ENCODE data around the gene ERICH4. TPM values are rescaled to one million over a fixed set of nuclear protein-coding genes. Genes with fewer than 3 reads are reported as not detected.

ERICH4 gene
- total RNA-seq, 5 donors from 2014 or later (not counting 1 experiment from before 2014, with no cell fraction given): 0.29 to 0.55 TPM; not detected in 3

DNA sequence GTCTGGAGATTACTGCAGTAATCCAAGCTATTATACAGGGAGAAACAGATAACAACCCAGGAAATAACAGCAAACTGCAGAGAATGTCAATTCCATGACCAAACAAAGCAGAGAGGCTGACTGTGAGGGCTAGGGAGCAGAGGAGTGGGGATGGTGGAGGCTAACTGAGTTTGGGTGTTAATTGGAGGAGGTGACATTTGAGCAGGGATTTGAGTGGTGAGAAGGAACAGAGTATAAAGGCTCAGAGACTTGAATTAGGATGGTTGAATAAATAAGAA lies 6.3 kb upstream of the ERICH4 start:
- H3K27ac Mint-ChIP-seq: no peak overlapping the region
- no peaks in the 10 kb centered on the region for H3K27me3 Mint-ChIP-seq
- no peak for ATAC-seq (replicated peaks in 1 of 4)
- H3K9me3 ChIP-seq: no peaks in the 10 kb centered on the region
- ChIA-PET POLR2A (no interaction called here), CTCF (interaction anchor here in 1 of 2 donors (1.2 kb wide), 1 partner anchor 134 kb away, joined by 3 read pairs; no protein-coding TSS in a partner anchor)
- H3K27ac ChIP-seq (ENCODE audit: low read length): no peak overlapping the region
- H3K4me3 ChIP-seq (ENCODE audit: control insufficient read depth in 1 of 2, extremely low read depth in 1 of 2, low read length in 1 of 2): no peak overlapping the region
- H3K4me1 Mint-ChIP-seq: peaks cover 0 to 21% (median 9%) of the 10 kb centered on the region in 3 donors
- no peak for DNase-seq
- no peaks in the 10 kb centered on the region for H3K9me3 Mint-ChIP-seq
- no peaks in the 10 kb centered on the region for H3K27me3 ChIP-seq (replicated peaks in 1 of 2; ENCODE audit: control insufficient read depth in 2 of 2, extremely low read depth in 1 of 2, insufficient read depth in 2 of 2, low read length in 1 of 2)
- peaks cover 11 to 22% of the 10 kb centered on the region in 2 donors for H3K36me3 ChIP-seq (ENCODE audit: control insufficient read depth in 2 of 2, extremely low read depth in 1 of 2, insufficient read depth in 1 of 2, low read length in 1 of 2)
- H3K36me3 Mint-ChIP-seq: peaks cover 22% of the 10 kb centered on the region
- H3K4me1 ChIP-seq (ENCODE audit: control insufficient read depth in 1 of 2, extremely low read depth in 1 of 2, insufficient read depth in 2 of 2, low read length in 2 of 2): peaks cover 5 to 15% of the 10 kb centered on the region in 2 experiments
- H3K4me3 Mint-ChIP-seq: peak overlapping the region in 1 of 3 donors; percentile 13

DNA sequence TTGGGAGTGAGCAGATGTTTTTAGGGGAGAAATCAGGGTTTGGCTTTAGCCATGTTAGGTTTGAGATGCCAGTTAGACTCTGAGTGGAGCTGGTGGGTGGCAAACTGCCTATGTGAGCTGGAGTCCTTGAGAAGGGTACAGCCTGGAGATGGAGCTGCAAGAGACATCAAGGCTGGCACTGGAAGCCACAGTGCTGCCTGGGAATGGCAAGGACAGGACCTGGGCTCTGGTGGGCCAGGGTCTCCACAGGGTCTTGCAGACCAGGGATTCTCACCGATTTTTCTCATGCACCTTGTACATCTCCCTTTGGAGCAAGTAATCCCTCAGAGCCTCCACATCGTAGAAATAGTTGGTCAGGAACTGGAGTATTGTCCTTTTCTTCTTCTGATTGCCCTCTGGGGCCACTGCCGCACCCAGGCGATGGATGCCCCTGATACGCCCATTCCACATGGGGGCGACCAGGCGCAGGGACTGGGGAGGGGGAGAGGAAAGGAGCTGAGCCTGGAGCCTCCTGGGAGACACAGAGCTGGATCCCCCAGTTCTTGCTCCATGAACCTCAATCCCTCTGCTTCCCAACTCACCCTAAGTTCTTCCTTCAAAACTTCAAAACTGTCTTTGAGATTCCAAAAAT lies 4.9 kb upstream of the ERICH4 start:
- peak overlapping the region in 1 of 3 donors; percentile 11 for H3K4me3 Mint-ChIP-seq
- WGBS (ENCODE audit: insufficient coverage): no CpG with 5 or more reads among the region's 7 CpGs
- no peak overlapping the region for H3K27ac ChIP-seq (ENCODE audit: low read length)
- H3K4me1 ChIP-seq (ENCODE audit: control insufficient read depth in 1 of 2, extremely low read depth in 1 of 2, insufficient read depth in 2 of 2, low read length in 2 of 2): peaks cover 5 to 15% of the 10 kb centered on the region in 2 experiments
- no peak overlapping the region for H3K4me3 ChIP-seq (ENCODE audit: control insufficient read depth in 1 of 2, extremely low read depth in 1 of 2, low read length in 1 of 2)
- ChIA-PET POLR2A (interaction anchor here in 1 of 2 donors (0.6 to 0.7 kb wide), 2 partner anchors 9 to 12 kb away, joined by 3 to 8 read pairs; no protein-coding TSS in a partner anchor), CTCF (interaction anchor here in 1 of 2 donors (0.6 kb wide), 1 partner anchor 10 kb away, joined by 3 read pairs; no protein-coding TSS in a partner anchor)
- H3K9me3 Mint-ChIP-seq: no peaks in the 10 kb centered on the region
- no peaks in the 10 kb centered on the region for H3K9me3 ChIP-seq
- peaks cover 0 to 5% of the 10 kb centered on the region in 2 experiments for H3K27me3 ChIP-seq (replicated peaks in 1 of 2; ENCODE audit: control insufficient read depth in 2 of 2, extremely low read depth in 1 of 2, insufficient read depth in 2 of 2, low read length in 1 of 2)
- no peaks in the 10 kb centered on the region for H3K27me3 Mint-ChIP-seq
- H3K36me3 Mint-ChIP-seq: peaks cover 8% of the 10 kb centered on the region
- peaks cover 9 to 11% of the 10 kb centered on the region in 2 donors for H3K36me3 ChIP-seq (ENCODE audit: control insufficient read depth in 2 of 2, extremely low read depth in 1 of 2, insufficient read depth in 1 of 2, low read length in 1 of 2)
- peaks cover 0 to 21% (median 8%) of the 10 kb centered on the region in 3 donors for H3K4me1 Mint-ChIP-seq
- peak overlapping the region in 1 of 2 donors; percentile 17 for H3K27ac Mint-ChIP-seq
- DNase-seq (no peak), ATAC-seq (replicated peaks in 1 of 4) (no peak)

DNA sequence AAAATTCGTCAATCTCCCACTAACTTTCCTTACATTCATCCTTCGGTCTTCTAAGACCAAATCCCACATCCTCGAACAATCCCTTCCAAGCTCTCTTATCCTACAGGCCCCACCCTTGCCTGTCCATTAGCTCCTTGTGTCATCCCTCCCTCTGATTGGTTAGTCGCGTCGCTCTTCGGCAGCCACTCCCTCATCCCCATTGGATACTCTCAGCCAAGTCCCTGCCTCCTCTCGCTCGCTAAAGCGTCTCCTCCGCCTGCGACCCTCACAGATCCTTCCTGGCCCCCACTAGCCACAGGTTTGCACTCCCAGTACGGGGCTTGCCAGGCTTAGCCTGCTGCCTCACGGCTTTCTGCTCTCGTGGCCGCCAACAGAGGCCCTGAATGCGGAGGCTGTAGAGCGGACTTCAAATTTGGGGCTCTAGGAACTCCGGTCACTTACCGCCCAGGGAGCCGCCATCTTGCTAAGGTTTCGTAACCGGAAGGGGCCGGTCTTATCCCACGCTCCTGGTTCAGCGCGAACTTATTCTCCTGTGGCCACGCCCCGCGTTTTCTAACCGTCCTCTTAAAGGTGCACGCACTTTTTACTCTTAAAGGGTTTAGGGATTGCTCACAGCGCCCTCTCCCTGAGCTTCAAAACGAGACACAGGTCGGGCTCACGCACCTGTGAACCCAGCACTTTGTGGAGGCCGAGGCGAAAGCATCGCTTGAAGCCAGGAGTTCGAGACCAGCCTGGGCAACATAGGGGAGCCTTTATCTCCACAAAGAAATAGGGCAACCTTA lies 3.3 kb upstream of the ERICH4 start, which contains the start of gene DMAC2:
TSS of gene DMAC2 (minus strand) at position 472 of the 782 bp plus-strand sequence. CDS start at position 459, 13 bp downstream.
- CTCF ChIA-PET: interaction anchor here (0.5 to 1.5 kb wide), 9 partner anchors 11 to 235 kb away, joined by 3 to 12 read pairs (median 7); partner anchors contain the start of gene B9D2 (in 1 of the 2)
- POLR2A ChIA-PET: interaction anchor here (0.6 to 1.7 kb wide), 3 partner anchors 10 to 741 kb away, joined by 3 to 8 read pairs (median 7); no protein-coding TSS in a partner anchor
- peak within 1 kb of the TSS; percentile 5 to 14 for H3K27ac Mint-ChIP-seq
- Histone ChIP-seq H3K36me3 (ENCODE audit: control insufficient read depth in 2 of 2, extremely low read depth in 1 of 2, insufficient read depth in 1 of 2, low read length in 1 of 2) (peaks cover 2 to 5% of the 10 kb centered on the region in 2 donors), H3K9me3 (no peaks in the 10 kb centered on the region), H3K27ac (ENCODE audit: low read length) (peak within 1 kb of the TSS; percentile 78), H3K4me1 (ENCODE audit: control insufficient read depth in 1 of 2, extremely low read depth in 1 of 2, insufficient read depth in 2 of 2, low read length in 2 of 2) (peaks cover 5 to 15% of the 10 kb centered on the region in 2 experiments), H3K4me3 (ENCODE audit: control insufficient read depth in 1 of 2, extremely low read depth in 1 of 2, low read length in 1 of 2) (peak within 1 kb of the TSS; percentile 92 to 96), H3K27me3 (replicated peaks in 1 of 2; ENCODE audit: control insufficient read depth in 2 of 2, extremely low read depth in 1 of 2, insufficient read depth in 2 of 2, low read length in 1 of 2) (peaks cover 0 to 5% of the 10 kb centered on the region in 2 experiments)
- WGBS (ENCODE audit: insufficient coverage): under 1% methylated on average over 32 of the region's 40 CpGs
- DNase-seq: peak; percentile 82 to 98 (median 93)
- peaks cover 0 to 2% of the 10 kb centered on the region in 2 donors for H3K27me3 Mint-ChIP-seq
- H3K9me3 Mint-ChIP-seq: no peaks in the 10 kb centered on the region
- H3K36me3 Mint-ChIP-seq: peaks cover 4% of the 10 kb centered on the region
- peak; percentile 98 to 99 (median 99) for ATAC-seq (replicated peaks in 1 of 4)
- H3K4me1 Mint-ChIP-seq: peaks cover 0 to 19% (median 8%) of the 10 kb centered on the region in 3 donors
- H3K4me3 Mint-ChIP-seq: no peak within 1 kb of the TSS

DNA sequence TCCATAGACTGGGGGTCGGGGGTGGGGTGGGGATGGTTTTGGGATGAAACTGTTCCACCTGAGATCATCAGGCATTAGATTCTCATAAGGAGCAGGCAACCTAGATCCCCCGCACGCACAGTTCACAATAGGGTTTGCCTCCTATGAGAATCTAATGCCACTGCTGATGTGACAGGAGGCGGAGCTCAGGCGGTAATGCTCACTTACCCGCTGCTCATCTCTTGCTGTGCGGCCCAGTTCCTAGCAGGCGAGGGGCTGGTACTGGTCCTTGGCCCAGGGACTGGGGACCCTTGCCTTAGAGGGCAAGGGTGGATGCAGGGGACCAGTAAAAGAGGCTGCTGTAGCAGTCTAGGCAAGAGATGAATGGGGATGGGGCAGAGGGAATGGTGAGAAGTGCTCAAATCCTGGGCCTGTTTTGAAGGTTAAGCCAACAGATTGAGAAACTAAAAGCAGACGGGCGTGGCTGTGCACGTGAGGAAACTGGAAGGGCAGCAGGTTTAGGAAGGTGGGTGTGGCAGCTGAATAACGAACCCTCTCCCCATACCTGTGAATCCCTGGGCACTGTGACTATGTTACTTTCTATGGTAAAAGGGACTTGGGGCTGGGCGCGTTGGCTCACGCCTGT lies 1.5 kb upstream of the ERICH4 start:
- H3K27me3 ChIP-seq (replicated peaks in 1 of 2; ENCODE audit: control insufficient read depth in 2 of 2, extremely low read depth in 1 of 2, insufficient read depth in 2 of 2, low read length in 1 of 2): peaks cover 0 to 15% of the 10 kb centered on the region in 2 experiments
- H3K4me3 ChIP-seq (ENCODE audit: control insufficient read depth in 1 of 2, extremely low read depth in 1 of 2, low read length in 1 of 2): no peak overlapping the region
- Mint-ChIP-seq H3K9me3 (no peaks in the 10 kb centered on the region), H3K27ac (no peak overlapping the region), H3K27me3 (peaks cover 0 to 4% of the 10 kb centered on the region in 2 donors), H3K4me1 (peaks cover 0 to 18% (median 8%) of the 10 kb centered on the region in 3 donors), H3K4me3 (no peak overlapping the region), H3K36me3 (peaks cover 4% of the 10 kb centered on the region)
- H3K36me3 ChIP-seq (ENCODE audit: control insufficient read depth in 2 of 2, extremely low read depth in 1 of 2, insufficient read depth in 1 of 2, low read length in 1 of 2): peaks cover 0 to 2% of the 10 kb centered on the region in 2 donors
- POLR2A ChIA-PET: no interaction called here
- no peak overlapping the region for H3K27ac ChIP-seq (ENCODE audit: low read length)
- 90% methylated on average over 8 of the region's 15 CpGs for WGBS (ENCODE audit: insufficient coverage)
- peaks cover 5 to 15% of the 10 kb centered on the region in 2 experiments for H3K4me1 ChIP-seq (ENCODE audit: control insufficient read depth in 1 of 2, extremely low read depth in 1 of 2, insufficient read depth in 2 of 2, low read length in 2 of 2)
- DNase-seq (no peak), ATAC-seq (replicated peaks in 1 of 4) (no peak)
- CTCF ChIA-PET: interaction anchor here in 1 of 2 donors (0.5 kb wide), 1 partner anchor 692 kb away, joined by 3 read pairs; no protein-coding TSS in a partner anchor
- no peaks in the 10 kb centered on the region for H3K9me3 ChIP-seq

DNA sequence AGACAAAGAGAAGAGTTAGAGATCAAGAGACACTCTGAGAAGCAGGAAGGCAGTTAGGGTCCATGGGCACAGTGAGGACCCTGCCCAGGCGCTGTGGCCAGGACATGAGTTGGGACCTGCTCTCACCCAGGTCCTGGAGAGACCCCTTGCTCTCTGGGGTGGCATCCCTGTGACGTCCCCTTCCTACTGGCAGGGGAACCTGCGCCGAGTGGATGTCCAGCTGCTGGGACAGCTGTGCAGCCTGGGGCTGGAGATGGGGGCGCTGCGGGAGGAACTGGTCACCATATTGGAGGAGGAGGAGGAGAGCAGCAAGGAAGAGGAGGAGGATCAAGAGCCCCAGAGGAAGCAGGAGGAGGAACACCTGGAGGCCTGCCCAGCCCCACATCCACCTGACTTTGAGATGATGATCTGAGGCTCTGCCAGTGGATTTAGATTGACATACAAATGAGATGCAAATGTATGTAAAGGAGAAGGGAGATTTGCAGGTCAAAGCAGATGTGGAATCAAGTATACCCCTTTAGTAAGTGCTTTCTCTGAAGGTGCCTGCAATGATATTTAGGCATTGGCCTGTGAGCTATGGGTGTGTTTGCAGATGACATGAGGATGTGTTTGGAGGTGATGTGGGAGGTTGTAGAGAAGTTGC lies 978 bp downstream of the ERICH4 start:
- Mint-ChIP-seq H3K9me3 (no peaks in the 10 kb centered on the region), H3K36me3 (no peaks in the 10 kb centered on the region), H3K4me3 (no peak overlapping the region), H3K27ac (no peak overlapping the region), H3K4me1 (peaks cover under 1 to 11% (median 2%) of the 10 kb centered on the region in 3 donors), H3K27me3 (peaks cover 0 to 16% of the 10 kb centered on the region in 2 donors)
- Histone ChIP-seq H3K9me3 (no peaks in the 10 kb centered on the region), H3K4me1 (ENCODE audit: control insufficient read depth in 1 of 2, extremely low read depth in 1 of 2, insufficient read depth in 2 of 2, low read length in 2 of 2) (peaks cover 4 to 20% of the 10 kb centered on the region in 2 experiments), H3K27me3 (replicated peaks in 1 of 2; ENCODE audit: control insufficient read depth in 2 of 2, extremely low read depth in 1 of 2, insufficient read depth in 2 of 2, low read length in 1 of 2) (peaks cover 0 to 34% of the 10 kb centered on the region in 2 experiments), H3K27ac (ENCODE audit: low read length) (no peak overlapping the region), H3K36me3 (ENCODE audit: control insufficient read depth in 2 of 2, extremely low read depth in 1 of 2, insufficient read depth in 1 of 2, low read length in 1 of 2) (no peaks in the 10 kb centered on the region), H3K4me3 (ENCODE audit: control insufficient read depth in 1 of 2, extremely low read depth in 1 of 2, low read length in 1 of 2) (no peak overlapping the region)
- POLR2A ChIA-PET: no interaction called here
- no peak for DNase-seq
- 70% methylated on average over 3 of the region's 6 CpGs for WGBS (ENCODE audit: insufficient coverage)
- ATAC-seq (replicated peaks in 1 of 4): no peak
- CTCF ChIA-PET: no interaction called here

Measured in T-cell (primary cell).